H1 (cell line): ENCODE measurements around the gene DXO.

Source experiments
- CTCF ChIP-seq, 3 experiments: IDR thresholded peaks; 1 replicate in 2 of 3; 2 replicates in 1 of 3; pipeline versions ENCODE4 v1.5.1 to v1.6.1; 2011; ENCODE audit warnings: low read length in 3 of 3, mild to moderate bottlenecking in 3 of 3, inconsistent platforms in 2 of 3, low read depth in 1 of 3, moderate library complexity in 1 of 3; ENCODE audit not compliant: insufficient read depth in 1 of 3; ENCODE audit errors: control extremely low read depth in 1 of 3
- HDAC2 ChIP-seq, 2 experiments: fragments of 300-600 bp in 1 of 2; sonication (generic) in 1 of 2; IDR thresholded peaks; 2 replicates each; pipeline ENCODE4 v1.6.1; 2011 to 2012; ENCODE audit warnings: low read depth in 2 of 2, low read length in 2 of 2, mild to moderate bottlenecking in 2 of 2, moderate library complexity in 2 of 2, borderline replicate concordance in 1 of 2, inconsistent platforms in 1 of 2
- KDM4A ChIP-seq: IDR thresholded peaks from one replicate; pipeline ENCODE4 v1.7.1; 2012; ENCODE audit warnings: low read depth, mild to moderate bottlenecking, moderate library complexity, low read length, inconsistent platforms; ENCODE audit not compliant: severe bottlenecking
- MAX ChIP-seq: IDR thresholded peaks from 2 replicates; pipeline ENCODE4 v1.6.1; 2012; ENCODE audit warnings: inconsistent platforms
- POU5F1 ChIP-seq: IDR thresholded peaks from 2 replicates; pipeline ENCODE4 v1.6.1; 2011; ENCODE audit warnings: low read depth, mild to moderate bottlenecking, low read length, moderate library complexity
- SIN3A ChIP-seq, 2 experiments: IDR thresholded peaks in 1 of 2; conservative IDR thresholded peaks in 1 of 2; 2 replicates each; pipeline ENCODE4 v1.6.1; 2011 to 2012; ENCODE audit warnings: low read length in 2 of 2, improper control_type of control experiment in 1 of 2, low read depth in 1 of 2, mild to moderate bottlenecking in 1 of 2
- TEAD4 ChIP-seq: IDR thresholded peaks from 2 replicates; pipeline ENCODE4 v1.6.1; 2012; ENCODE audit warnings: low read depth, low read length, inconsistent platforms, mixed read lengths

GRCh38 chr6:31968326-31968725 is 3.6 kb downstream of the DXO start:
- no peak for TF ChIP-seq SIN3A (conservative IDR thresholded peaks at IDR 0.05 in 1 of 2, IDR thresholded peaks at IDR 0.05 in 1 of 2; ENCODE audit: low read depth in 1 of 2, low read length in 2 of 2)
- no peak for TF ChIP-seq TEAD4
- TF ChIP-seq MAX, result no peak
- TF ChIP-seq CTCF (IDR thresholded peaks at IDR 0.05; ENCODE audit: control extremely low read depth in 1 of 3, insufficient read depth in 1 of 3, low read depth in 1 of 3, low read length in 3 of 3), result no peak
- no peak for TF ChIP-seq KDM4A
- no peak for TF ChIP-seq HDAC2 (IDR thresholded peaks at IDR 0.05; ENCODE audit: borderline replicate concordance in 1 of 2, low read depth in 2 of 2, low read length in 2 of 2)
- no peak for TF ChIP-seq POU5F1
